ENCODE results near the gene NUCKS1. TPM values are rescaled to one million over a fixed set of nuclear protein-coding genes. Genes with fewer than 3 reads are reported as not detected.

NUCKS1 gene
- total and polyA plus RNA-seq, 2 of the 13 experiments (the other 11 are each of a cell fraction or from before 2014, with no cell fraction given), result 35.5 to 117 TPM

DNA sequence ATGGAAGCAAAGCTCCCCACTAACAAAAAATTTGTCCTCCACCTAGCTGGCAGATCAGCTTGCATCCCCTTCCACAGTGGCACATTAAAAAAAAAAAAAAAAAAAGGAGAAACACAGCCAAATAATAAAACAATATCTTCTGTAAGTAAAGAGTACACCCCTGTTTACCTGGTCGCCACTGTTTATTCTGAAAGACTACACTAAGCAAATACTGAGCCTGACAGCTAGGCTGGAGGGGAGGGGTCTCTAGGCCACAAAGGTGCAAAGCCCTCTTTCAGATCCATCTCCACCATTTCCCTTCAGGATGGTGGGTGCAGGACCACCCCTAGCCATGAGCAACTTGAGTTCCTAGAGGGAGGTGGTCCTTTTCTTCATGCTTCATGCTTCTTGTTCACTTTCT is 46.9 kb downstream of the NUCKS1 start (continued):
- TF ChIP-seq EP300 (IDR thresholded peaks at IDR 0.05; ENCODE audit: low read depth in 2 of 2, low read length in 2 of 2) (peak in 1 of 2 experiments; percentile 62; a peak in 2 of 4 replicates), EP300 (CRISPR knock-in tag; IDR thresholded peaks at IDR 0.05; ENCODE audit: borderline replicate concordance) (no peak), NR1H2 (CRISPR knock-in tag; IDR thresholded peaks at IDR 0.05; ENCODE audit: borderline replicate concordance, low read depth) (no peak), ATF7 (IDR thresholded peaks at IDR 0.05) (no peak), ATF7 (CRISPR knock-in tag; IDR thresholded peaks at IDR 0.05) (no peak), BORCS8-MEF2B (CRISPR knock-in tag; IDR thresholded peaks at IDR 0.05) (no peak), ZNF577 (CRISPR knock-in tag; IDR thresholded peaks at IDR 0.05; ENCODE audit: borderline replicate concordance, low read depth) (no peak), SP5 (CRISPR knock-in tag; IDR thresholded peaks at IDR 0.05; ENCODE audit: borderline replicate concordance, low read depth) (peak; percentile 80), SRSF1 (optimal IDR thresholded peaks at IDR 0.05; ENCODE audit: low read depth, low read length) (no peak), SMARCC2 (IDR thresholded peaks at IDR 0.05) (no peak), ZNF343 (CRISPR knock-in tag; IDR thresholded peaks at IDR 0.05) (no peak), HIVEP1 (CRISPR knock-in tag; IDR thresholded peaks at IDR 0.05) (no peak), TMF1 (CRISPR knock-in tag; IDR thresholded peaks at IDR 0.05; ENCODE audit: low read depth) (no peak), ZNF709 (CRISPR knock-in tag; IDR thresholded peaks at IDR 0.05) (no peak), NR2F1 (CRISPR knock-in tag; IDR thresholded peaks at IDR 0.05) (no peak)
- TF ChIP-seq, protein P1, sequence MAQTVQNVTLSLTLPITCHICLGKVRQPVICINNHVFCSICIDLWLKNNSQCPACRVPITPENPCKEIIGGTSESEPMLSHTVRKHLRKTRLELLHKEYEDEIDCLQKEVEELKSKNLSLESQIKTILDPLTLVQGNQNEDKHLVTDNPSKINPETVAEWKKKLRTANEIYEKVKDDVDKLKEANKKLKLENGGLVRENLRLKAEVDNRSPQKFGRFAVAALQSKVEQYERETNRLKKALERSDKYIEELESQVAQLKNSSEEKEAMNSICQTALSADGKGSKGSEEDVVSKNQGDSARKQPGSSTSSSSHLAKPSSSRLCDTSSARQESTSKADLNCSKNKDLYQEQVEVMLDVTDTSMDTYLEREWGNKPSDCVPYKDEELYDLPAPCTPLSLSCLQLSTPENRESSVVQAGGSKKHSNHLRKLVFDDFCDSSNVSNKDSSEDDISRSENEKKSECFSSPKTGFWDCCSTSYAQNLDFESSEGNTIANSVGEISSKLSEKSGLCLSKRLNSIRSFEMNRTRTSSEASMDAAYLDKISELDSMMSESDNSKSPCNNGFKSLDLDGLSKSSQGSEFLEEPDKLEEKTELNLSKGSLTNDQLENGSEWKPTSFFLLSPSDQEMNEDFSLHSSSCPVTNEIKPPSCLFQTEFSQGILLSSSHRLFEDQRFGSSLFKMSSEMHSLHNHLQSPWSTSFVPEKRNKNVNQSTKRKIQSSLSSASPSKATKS (CRISPR knock-in tag; IDR thresholded peaks at IDR 0.05), result no peak
- TF ChIP-seq, protein P2, sequence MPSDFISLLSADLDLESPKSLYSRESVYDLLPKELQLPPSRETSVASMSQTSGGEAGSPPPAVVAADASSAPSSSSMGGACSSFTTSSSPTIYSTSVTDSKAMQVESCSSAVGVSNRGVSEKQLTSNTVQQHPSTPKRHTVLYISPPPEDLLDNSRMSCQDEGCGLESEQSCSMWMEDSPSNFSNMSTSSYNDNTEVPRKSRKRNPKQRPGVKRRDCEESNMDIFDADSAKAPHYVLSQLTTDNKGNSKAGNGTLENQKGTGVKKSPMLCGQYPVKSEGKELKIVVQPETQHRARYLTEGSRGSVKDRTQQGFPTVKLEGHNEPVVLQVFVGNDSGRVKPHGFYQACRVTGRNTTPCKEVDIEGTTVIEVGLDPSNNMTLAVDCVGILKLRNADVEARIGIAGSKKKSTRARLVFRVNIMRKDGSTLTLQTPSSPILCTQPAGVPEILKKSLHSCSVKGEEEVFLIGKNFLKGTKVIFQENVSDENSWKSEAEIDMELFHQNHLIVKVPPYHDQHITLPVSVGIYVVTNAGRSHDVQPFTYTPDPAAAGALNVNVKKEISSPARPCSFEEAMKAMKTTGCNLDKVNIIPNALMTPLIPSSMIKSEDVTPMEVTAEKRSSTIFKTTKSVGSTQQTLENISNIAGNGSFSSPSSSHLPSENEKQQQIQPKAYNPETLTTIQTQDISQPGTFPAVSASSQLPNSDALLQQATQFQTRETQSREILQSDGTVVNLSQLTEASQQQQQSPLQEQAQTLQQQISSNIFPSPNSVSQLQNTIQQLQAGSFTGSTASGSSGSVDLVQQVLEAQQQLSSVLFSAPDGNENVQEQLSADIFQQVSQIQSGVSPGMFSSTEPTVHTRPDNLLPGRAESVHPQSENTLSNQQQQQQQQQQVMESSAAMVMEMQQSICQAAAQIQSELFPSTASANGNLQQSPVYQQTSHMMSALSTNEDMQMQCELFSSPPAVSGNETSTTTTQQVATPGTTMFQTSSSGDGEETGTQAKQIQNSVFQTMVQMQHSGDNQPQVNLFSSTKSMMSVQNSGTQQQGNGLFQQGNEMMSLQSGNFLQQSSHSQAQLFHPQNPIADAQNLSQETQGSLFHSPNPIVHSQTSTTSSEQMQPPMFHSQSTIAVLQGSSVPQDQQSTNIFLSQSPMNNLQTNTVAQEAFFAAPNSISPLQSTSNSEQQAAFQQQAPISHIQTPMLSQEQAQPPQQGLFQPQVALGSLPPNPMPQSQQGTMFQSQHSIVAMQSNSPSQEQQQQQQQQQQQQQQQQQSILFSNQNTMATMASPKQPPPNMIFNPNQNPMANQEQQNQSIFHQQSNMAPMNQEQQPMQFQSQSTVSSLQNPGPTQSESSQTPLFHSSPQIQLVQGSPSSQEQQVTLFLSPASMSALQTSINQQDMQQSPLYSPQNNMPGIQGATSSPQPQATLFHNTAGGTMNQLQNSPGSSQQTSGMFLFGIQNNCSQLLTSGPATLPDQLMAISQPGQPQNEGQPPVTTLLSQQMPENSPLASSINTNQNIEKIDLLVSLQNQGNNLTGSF (CRISPR knock-in tag; IDR thresholded peaks at IDR 0.05), result no peak
- TF ChIP-seq, protein P3, sequence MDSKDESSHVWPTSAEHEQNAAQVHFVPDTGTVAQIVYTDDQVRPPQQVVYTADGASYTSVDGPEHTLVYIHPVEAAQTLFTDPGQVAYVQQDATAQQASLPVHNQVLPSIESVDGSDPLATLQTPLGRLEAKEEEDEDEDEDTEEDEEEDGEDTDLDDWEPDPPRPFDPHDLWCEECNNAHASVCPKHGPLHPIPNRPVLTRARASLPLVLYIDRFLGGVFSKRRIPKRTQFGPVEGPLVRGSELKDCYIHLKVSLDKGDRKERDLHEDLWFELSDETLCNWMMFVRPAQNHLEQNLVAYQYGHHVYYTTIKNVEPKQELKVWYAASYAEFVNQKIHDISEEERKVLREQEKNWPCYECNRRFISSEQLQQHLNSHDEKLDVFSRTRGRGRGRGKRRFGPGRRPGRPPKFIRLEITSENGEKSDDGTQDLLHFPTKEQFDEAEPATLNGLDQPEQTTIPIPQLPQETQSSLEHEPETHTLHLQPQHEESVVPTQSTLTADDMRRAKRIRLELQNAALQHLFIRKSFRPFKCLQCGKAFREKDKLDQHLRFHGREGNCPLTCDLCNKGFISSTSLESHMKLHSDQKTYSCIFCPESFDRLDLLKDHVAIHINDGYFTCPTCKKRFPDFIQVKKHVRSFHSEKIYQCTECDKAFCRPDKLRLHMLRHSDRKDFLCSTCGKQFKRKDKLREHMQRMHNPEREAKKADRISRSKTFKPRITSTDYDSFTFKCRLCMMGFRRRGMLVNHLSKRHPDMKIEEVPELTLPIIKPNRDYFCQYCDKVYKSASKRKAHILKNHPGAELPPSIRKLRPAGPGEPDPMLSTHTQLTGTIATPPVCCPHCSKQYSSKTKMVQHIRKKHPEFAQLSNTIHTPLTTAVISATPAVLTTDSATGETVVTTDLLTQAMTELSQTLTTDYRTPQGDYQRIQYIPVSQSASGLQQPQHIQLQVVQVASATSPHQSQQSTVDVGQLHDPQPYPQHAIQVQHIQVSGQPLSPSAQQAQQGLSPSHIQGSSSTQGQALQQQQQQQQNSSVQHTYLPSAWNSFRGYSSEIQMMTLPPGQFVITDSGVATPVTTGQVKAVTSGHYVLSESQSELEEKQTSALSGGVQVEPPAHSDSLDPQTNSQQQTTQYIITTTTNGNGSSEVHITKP (CRISPR knock-in tag; IDR thresholded peaks at IDR 0.05; ENCODE audit: low read depth), result no peak

All from HepG2 (cell line).